Breast epithelium (tissue), 3 donors: ENCODE measurements around the gene NFKBIB.

Source experiments
- CTCF ChIP-seq, 3 donors: fragments of 450-650 bp; IDR thresholded peaks; one replicate each; pipeline ENCODE4 v1.5.1; 2016 to 2017; ENCODE audit warnings: antibody characterized with exemption in 3 of 3, mild to moderate bottlenecking in 3 of 3, moderate library complexity in 3 of 3
- POLR2A ChIP-seq: fragments of 450-650 bp; IDR thresholded peaks from one replicate; pipeline ENCODE4 v1.6.1; 2016; ENCODE audit warnings: antibody characterized with exemption, mild to moderate bottlenecking, moderate library complexity
- POLR2AphosphoS5 ChIP-seq, 3 donors: sonication (generic); formaldehyde crosslinking; IDR thresholded peaks; one replicate each; pipeline ENCODE4 v1.6.1; 2017; ENCODE audit warnings: antibody characterized with exemption in 3 of 3

DNA sequence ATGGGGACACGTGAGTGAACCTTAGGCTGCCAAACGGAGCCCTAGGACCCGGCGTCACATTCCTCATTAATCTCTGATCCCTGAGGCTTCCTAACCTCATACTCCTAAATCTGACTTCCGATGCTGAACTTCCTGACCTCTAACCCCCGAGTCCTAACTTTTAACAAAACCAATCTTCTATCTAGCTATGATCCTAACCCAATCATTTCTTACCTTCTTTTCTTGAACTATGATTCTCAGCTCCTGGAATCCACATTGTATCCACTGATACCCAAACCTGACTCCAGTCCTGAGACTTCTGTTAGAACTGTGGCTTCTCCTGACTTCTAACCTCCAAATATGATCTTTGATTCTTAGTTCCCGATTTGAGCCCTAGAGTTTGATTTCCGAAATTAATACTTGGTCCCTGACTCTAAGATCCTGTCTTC is 447 bp downstream of the NFKBIB start:
- TF ChIP-seq CTCF (IDR thresholded peaks at IDR 0.05) (no peak), POLR2A (no peak), POLR2AphosphoS5 (IDR thresholded peaks at IDR 0.05) (no peak)
